Measurements from ENCODE around the gene WNT7B. TPM values are rescaled to one million over a fixed set of nuclear protein-coding genes. Genes with fewer than 3 reads are reported as not detected.
A peak's percentile ranks its signal among the peaks of the same experiment; 100 is the strongest.

The WNT7B gene
- total and polyA plus RNA-seq, 10 of the 15 experiments (the other 5 are each of a cell fraction or from before 2014, with no cell fraction given), result 0.12 TPM; not detected in 9

DNA sequence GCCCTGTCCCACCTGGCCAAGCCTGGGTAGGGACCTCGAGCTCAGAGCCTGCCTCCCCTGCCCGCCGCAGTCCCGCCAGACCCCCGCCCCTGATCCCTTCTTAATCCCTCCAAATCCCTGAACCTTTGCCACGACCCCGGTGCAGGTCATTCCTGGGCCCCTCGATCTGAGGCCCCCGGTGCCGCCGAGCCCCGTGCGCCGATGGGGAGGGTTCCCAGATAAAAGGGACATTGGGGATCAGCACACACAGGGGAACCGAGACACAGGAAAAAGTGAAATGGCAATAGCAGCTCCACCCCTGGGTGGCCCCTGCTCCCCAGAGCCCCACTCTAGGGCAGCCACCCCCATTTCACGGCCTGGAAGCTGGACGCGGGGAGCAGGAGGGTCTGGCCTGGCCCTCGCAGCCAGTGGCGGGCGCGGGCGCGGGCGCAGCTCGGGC lies 1.3 kb upstream of the WNT7B start:
- H3K4me3 ChIP-seq, result no peak overlapping the region
- ChIA-PET CTCF (no interaction called here), RAD21 (ENCODE audit: unreplicated experiment) (no interaction called here), SMC1A (ENCODE audit: uncharacterized antibody, unreplicated experiment) (no interaction called here), POLR2A (no interaction called here)
- intact Hi-C loops (cut with micrococcal nuclease; ENCODE audit: unreplicated experiment), result no loop called here
- peaks cover 2 to 13% of the 10 kb centered on the region in 2 experiments; a peak in 2 of 4 replicates for H3K27me3 ChIP-seq (replicated peaks in 1 of 2; ENCODE audit: control insufficient read depth in 2 of 2, insufficient read depth in 2 of 2, low read length in 1 of 2)
- DNase-seq (ENCODE audit: low read depth, low spot score), result no peak
- TF ChIP-seq MXI1 (IDR thresholded peaks at IDR 0.05; ENCODE audit: low read depth, low read length) (0 out of 2 replicates have a peak, but pooled peaks have one; percentile 13), PAX5 (IDR thresholded peaks at IDR 0.05; ENCODE audit: borderline replicate concordance, low read depth, low read length) (no peak)
- no peaks in the 10 kb centered on the region for H3K79me2 ChIP-seq (ENCODE audit: control insufficient read depth, insufficient read depth, low read length)
- no peaks in the 10 kb centered on the region for H3K36me3 ChIP-seq (ENCODE audit: control insufficient read depth in 2 of 2, insufficient read depth in 2 of 2, low read length in 1 of 2)
- no peak for FAIRE-seq
- WGBS (ENCODE audit: insufficient coverage, insufficient replicate concordance, low lambda C conversion rate, missing lambda C conversion rate), result 11% methylated on average over 26 of the region's 26 CpGs
- H2AFZ ChIP-seq (ENCODE audit: control insufficient read depth, low read depth, low read length), result no peak overlapping the region; the same call in 1 of the 2 replicates
- peak overlapping the region; percentile 77; the same call in 1 of the 2 replicates for H3K4me2 ChIP-seq (ENCODE audit: control insufficient read depth, insufficient read depth)
- H3K27ac ChIP-seq (ENCODE audit: control insufficient read depth, insufficient read depth), result no peak overlapping the region
- BruUV-seq (replicated peaks), result no TSS peak
- peaks cover 3% of the 10 kb centered on the region for H3K4me1 ChIP-seq (ENCODE audit: control insufficient read depth, insufficient read depth, low read length)
- no peak for ATAC-seq
- no peaks in the 10 kb centered on the region for H3K9me3 ChIP-seq (replicated peaks; ENCODE audit: control insufficient read depth, insufficient read depth, low read length)
- in situ Hi-C loops (cut with MboI), result no loop called here
- H4K20me1 ChIP-seq (ENCODE audit: control insufficient read depth, insufficient read depth), result no peaks in the 10 kb centered on the region
- no peak overlapping the region for H3K9ac ChIP-seq (ENCODE audit: control insufficient read depth, insufficient read depth, low read length)

DNA sequence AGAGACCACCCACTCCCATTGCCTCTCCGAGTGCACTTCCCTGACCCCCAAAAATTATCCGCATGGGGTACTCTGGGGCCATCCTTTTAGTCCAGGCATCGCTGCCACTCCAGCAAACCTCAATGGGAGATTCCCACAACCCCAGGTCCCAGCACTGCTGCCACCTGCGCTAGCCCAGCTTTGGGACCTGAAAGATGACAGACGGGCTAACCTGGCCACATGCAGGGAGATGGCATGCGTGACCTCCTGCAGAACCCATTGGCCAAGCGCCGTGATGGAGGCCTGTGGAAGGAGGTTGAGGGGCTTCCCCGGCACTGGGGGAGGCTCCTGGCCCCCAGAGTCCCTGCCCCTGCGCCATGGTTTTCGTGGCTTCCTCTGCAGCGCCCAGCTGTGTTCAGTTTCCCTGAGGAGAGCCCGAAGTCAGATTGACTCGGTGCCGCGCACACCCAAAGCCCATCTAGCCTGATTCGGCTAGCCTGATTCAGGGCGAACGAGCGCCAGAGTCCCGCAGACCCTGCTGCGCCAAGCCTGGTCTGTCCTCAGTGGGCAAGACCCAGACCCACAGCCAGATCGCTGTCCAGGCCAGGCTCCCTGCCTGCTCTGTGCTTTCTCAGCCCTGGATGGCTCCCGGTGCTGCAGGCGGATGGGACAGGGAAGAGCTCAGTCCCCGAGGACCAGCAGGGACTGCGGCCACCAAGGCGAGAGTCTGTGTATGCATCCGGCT lies 751 bp upstream of the WNT7B start:
- no peaks in the 10 kb centered on the region for H3K36me3 ChIP-seq (ENCODE audit: control insufficient read depth in 2 of 2, insufficient read depth in 2 of 2, low read length in 1 of 2)
- H3K4me1 ChIP-seq (ENCODE audit: control insufficient read depth, insufficient read depth, low read length), result peaks cover 3% of the 10 kb centered on the region
- H3K27ac ChIP-seq (ENCODE audit: control insufficient read depth, insufficient read depth), result no peak overlapping the region
- H3K4me2 ChIP-seq (ENCODE audit: control insufficient read depth, insufficient read depth), result no peak overlapping the region
- TF ChIP-seq, protein P1, sequence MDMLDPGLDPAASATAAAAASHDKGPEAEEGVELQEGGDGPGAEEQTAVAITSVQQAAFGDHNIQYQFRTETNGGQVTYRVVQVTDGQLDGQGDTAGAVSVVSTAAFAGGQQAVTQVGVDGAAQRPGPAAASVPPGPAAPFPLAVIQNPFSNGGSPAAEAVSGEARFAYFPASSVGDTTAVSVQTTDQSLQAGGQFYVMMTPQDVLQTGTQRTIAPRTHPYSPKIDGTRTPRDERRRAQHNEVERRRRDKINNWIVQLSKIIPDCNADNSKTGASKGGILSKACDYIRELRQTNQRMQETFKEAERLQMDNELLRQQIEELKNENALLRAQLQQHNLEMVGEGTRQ (IDR thresholded peaks at IDR 0.05; ENCODE audit: borderline replicate concordance, low read depth, low read length), result no peak
- TF ChIP-seq JUNB (IDR thresholded peaks at IDR 0.05) (no peak), IKZF2 (IDR thresholded peaks at IDR 0.05) (no peak), CHD1 (IDR thresholded peaks at IDR 0.05; ENCODE audit: low read depth, low read length) (no peak), EZH2 (IDR thresholded peaks at IDR 0.05; ENCODE audit: borderline replicate concordance, control insufficient read depth, low read depth, low read length) (0 out of 2 replicates have a peak, but pooled peaks have one; percentile 82)
- intact Hi-C loops (cut with micrococcal nuclease; ENCODE audit: unreplicated experiment) (no loop called here), in situ Hi-C loops (cut with MboI) (no loop called here)
- H3K79me2 ChIP-seq (ENCODE audit: control insufficient read depth, insufficient read depth, low read length), result no peaks in the 10 kb centered on the region
- no peak overlapping the region for H3K4me3 ChIP-seq
- ChIA-PET RAD21 (ENCODE audit: unreplicated experiment) (interaction anchor here (0.5 kb wide), 1 partner anchor 242 kb away, joined by 4 read pairs; no protein-coding TSS in a partner anchor), CTCF (no interaction called here), POLR2A (no interaction called here), SMC1A (ENCODE audit: uncharacterized antibody, unreplicated experiment) (no interaction called here)
- no peak for DNase-seq (ENCODE audit: low read depth, low spot score)
- no peak overlapping the region for H2AFZ ChIP-seq (ENCODE audit: control insufficient read depth, low read depth, low read length)
- H3K27me3 ChIP-seq (replicated peaks in 1 of 2; ENCODE audit: control insufficient read depth in 2 of 2, insufficient read depth in 2 of 2, low read length in 1 of 2), result peaks cover 4 to 17% of the 10 kb centered on the region in 2 experiments; a peak in 3 of 4 replicates
- no TSS peak for BruUV-seq (replicated peaks)
- no peaks in the 10 kb centered on the region for H3K9me3 ChIP-seq (replicated peaks; ENCODE audit: control insufficient read depth, insufficient read depth, low read length)
- no peak for FAIRE-seq
- no peaks in the 10 kb centered on the region for H4K20me1 ChIP-seq (ENCODE audit: control insufficient read depth, insufficient read depth)
- ATAC-seq, result no peak
- H3K9ac ChIP-seq (ENCODE audit: control insufficient read depth, insufficient read depth, low read length), result no peak overlapping the region
- WGBS (ENCODE audit: insufficient coverage, insufficient replicate concordance, low lambda C conversion rate, missing lambda C conversion rate), result 15% methylated on average over 21 of the region's 29 CpGs
